ENCODE data around the gene SCAND1.

DNA sequence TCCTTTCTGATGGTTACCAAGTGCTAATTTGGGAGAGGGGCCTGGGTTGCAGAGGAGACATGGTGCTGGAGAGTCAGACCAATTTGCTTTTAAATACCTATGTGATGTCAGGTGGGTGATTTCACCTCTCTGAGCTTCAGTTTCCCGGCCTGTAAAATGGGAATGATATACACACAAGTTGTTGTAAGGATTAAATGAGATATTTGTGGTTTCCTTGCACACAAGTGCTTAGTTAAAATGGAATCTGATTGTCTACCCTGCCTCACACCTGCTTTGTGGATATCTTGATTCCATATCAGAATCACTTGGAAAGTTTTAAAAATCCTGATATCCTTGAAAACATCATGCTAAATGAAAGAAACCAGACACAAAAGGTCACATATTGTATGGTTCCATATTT, 44.5 kb downstream of the SCAND1 start:
- TF ChIP-seq, protein P1, sequence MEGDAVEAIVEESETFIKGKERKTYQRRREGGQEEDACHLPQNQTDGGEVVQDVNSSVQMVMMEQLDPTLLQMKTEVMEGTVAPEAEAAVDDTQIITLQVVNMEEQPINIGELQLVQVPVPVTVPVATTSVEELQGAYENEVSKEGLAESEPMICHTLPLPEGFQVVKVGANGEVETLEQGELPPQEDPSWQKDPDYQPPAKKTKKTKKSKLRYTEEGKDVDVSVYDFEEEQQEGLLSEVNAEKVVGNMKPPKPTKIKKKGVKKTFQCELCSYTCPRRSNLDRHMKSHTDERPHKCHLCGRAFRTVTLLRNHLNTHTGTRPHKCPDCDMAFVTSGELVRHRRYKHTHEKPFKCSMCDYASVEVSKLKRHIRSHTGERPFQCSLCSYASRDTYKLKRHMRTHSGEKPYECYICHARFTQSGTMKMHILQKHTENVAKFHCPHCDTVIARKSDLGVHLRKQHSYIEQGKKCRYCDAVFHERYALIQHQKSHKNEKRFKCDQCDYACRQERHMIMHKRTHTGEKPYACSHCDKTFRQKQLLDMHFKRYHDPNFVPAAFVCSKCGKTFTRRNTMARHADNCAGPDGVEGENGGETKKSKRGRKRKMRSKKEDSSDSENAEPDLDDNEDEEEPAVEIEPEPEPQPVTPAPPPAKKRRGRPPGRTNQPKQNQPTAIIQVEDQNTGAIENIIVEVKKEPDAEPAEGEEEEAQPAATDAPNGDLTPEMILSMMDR (IDR thresholded peaks at IDR 0.05; ENCODE audit: insufficient read depth, low read length, poor library complexity, severe bottlenecking) = no peak
- TF ChIP-seq EZH2phosphoT487 (conservative IDR thresholded peaks at IDR 0.05; ENCODE audit: low read length) = no peak
